HCT116 (cell line): Measurements from ENCODE around the gene RBM23. TPM values are rescaled to one million over a fixed set of nuclear protein-coding genes. Genes with fewer than 3 reads are reported as not detected.

Experiments used
- ATAC-seq: fragments of 200-7000 bp; cut with Tn5 transposase; 2 replicates; pipeline ENCODE4 v1.9.1; 2020; ENCODE audit warnings: mild to moderate bottlenecking, moderate library complexity
- BruUV-seq: library from RNA; stranded (reverse); fragments of 400-500 nt; replicated peaks from 2 replicates; lab custom pipeline; 2021; lab: Mats Ljungman, UMichigan
- CTCF ChIA-PET: fragments of 300-600 bp; sonication (Branson Sonifier 250); formaldehyde crosslinking; loops from one replicate; lab custom pipeline; 2021; ENCODE audit warnings: antibody characterized with exemption; lab: Charles Lee
- POLR2A ChIA-PET: fragments of 300-600, 350-600 bp; sonication (Branson Sonifier 250); formaldehyde crosslinking; loops from one replicate; lab custom pipeline; 2021; ENCODE audit warnings: antibody characterized with exemption; lab: Charles Lee
- RAD21 ChIA-PET, 2 experiments: fragments of 300-600 bp; sonication (Branson Sonifier 250); formaldehyde crosslinking; loops; one replicate each; lab custom pipeline; 2023; ENCODE audit warnings: low total read pairs in 2 of 2; ENCODE audit not compliant: uncharacterized antibody in 2 of 2, unreplicated experiment in 2 of 2, low non-redundant PET in 1 of 2; lab: Charles Lee
- DNase-seq: peaks from one replicate; pipeline ENCODE4 v3.0.0-alpha.2; 2010; ENCODE audit warnings: low read depth, low spot score
- H2AFZ ChIP-seq: fragments of 200-600 bp; shearing (Covaris generic), sonication (generic); 2 replicates; pipeline ENCODE4 v1.6.1; 2017; ENCODE audit warnings: low read depth, mixed run types, mixed read lengths, antibody characterized with exemption, low read length; ENCODE audit not compliant: poor library complexity, severe bottlenecking
- H3K27ac ChIP-seq: 2 replicates; pipeline ENCODE4 v1.5.1; 2012; ENCODE audit warnings: low read depth, low read length
- H3K27me3 ChIP-seq: fragments of 200-600 bp; sonication (generic); 2 replicates; pipeline ENCODE4 v1.6.1; 2016; ENCODE audit warnings: mixed run types, low read length, mixed read lengths; ENCODE audit not compliant: insufficient read depth
- H3K36me3 ChIP-seq, 2 experiments: fragments of 200-500 bp in 1 of 2; fragments of 200-600 bp in 1 of 2; sonication (Bioruptor generic) in 1 of 2; sonication (generic) in 1 of 2; 2 replicates each; pipeline versions ENCODE4 v1.5.1 to v1.6.1; 2014 to 2016; ENCODE audit warnings: low read length in 2 of 2, inconsistent platforms in 1 of 2, mixed read lengths in 1 of 2, mixed run types in 1 of 2; ENCODE audit not compliant: insufficient read depth in 2 of 2, control insufficient read depth in 1 of 2
- H3K4me1 ChIP-seq, 2 experiments: fragments of 200-600 bp in 1 of 2; sonication (generic) in 1 of 2; 2 replicates each; pipeline versions ENCODE4 v1.5.1 to v1.6.1; 2012 to 2017; ENCODE audit warnings: low read length in 2 of 2, inconsistent platforms in 1 of 2, mild to moderate bottlenecking in 1 of 2, mixed read lengths in 1 of 2, mixed run types in 1 of 2, moderate library complexity in 1 of 2; ENCODE audit not compliant: insufficient read depth in 2 of 2, control insufficient read depth in 1 of 2
- H3K4me2 ChIP-seq: fragments of 200-600 bp; sonication (generic); 2 replicates; pipeline ENCODE4 v1.6.1; 2017; ENCODE audit warnings: mixed run types, low read length, mixed read lengths
- H3K4me3 ChIP-seq, 2 experiments: fragments of 200-600 bp in 1 of 2; sonication (generic) in 1 of 2; replicated peaks in 1 of 2; 2 replicates each; pipeline ENCODE4 v1.5.1; 2011 to 2016; ENCODE audit warnings: low read length in 2 of 2, control low read depth in 1 of 2, low read depth in 1 of 2, mild to moderate bottlenecking in 1 of 2, mixed read lengths in 1 of 2, mixed run types in 1 of 2
- H3K79me2 ChIP-seq: fragments of 200-600 bp; sonication (generic); 2 replicates; pipeline ENCODE4 v1.6.1; 2017; ENCODE audit warnings: mild to moderate bottlenecking, mixed run types, low read length, moderate library complexity, mixed read lengths; ENCODE audit not compliant: insufficient read depth
- H3K9ac ChIP-seq: fragments of 200-600 bp; sonication (generic); 2 replicates; pipeline ENCODE4 v1.6.1; 2016; ENCODE audit warnings: low read length, mixed read lengths
- H3K9me2 ChIP-seq: fragments of 200-600 bp; sonication (generic), shearing (Covaris generic); 2 replicates; pipeline ENCODE4 v1.6.1; 2017; ENCODE audit warnings: mixed run types, mild to moderate bottlenecking, moderate library complexity; ENCODE audit not compliant: insufficient read depth
- H3K9me3 ChIP-seq, 2 experiments: fragments of 200-500 bp in 1 of 2; fragments of 200-600 bp in 1 of 2; sonication (Bioruptor generic) in 1 of 2; sonication (generic) in 1 of 2; 2 replicates each; pipeline ENCODE4 v1.6.1; 2014 to 2017; ENCODE audit warnings: low read length in 2 of 2, mixed read lengths in 2 of 2, inconsistent platforms in 1 of 2, low read depth in 1 of 2, mild to moderate bottlenecking in 1 of 2, mixed run types in 1 of 2, moderate library complexity in 1 of 2; ENCODE audit not compliant: control insufficient read depth in 1 of 2, insufficient read depth in 1 of 2
- H4K20me1 ChIP-seq: fragments of 200-600 bp; sonication (generic), shearing (Covaris generic); 2 replicates; pipeline ENCODE4 v1.6.1; 2017; ENCODE audit warnings: mixed run types, mild to moderate bottlenecking, moderate library complexity; ENCODE audit not compliant: insufficient read depth
- EZH2phosphoT487 ChIP-seq: fragments of 200-600 bp; IDR thresholded peaks from 2 replicates; pipeline ENCODE4 v1.6.1; 2018; ENCODE audit warnings: antibody characterized with exemption, borderline replicate concordance
- FOSL1 ChIP-seq: IDR thresholded peaks from 2 replicates; pipeline ENCODE4 v1.6.1; 2012; ENCODE audit warnings: low read depth
- TCF7L2 ChIP-seq: IDR thresholded peaks from 2 replicates; pipeline ENCODE4 v1.7.0; 2011; ENCODE audit warnings: borderline replicate concordance, inconsistent platforms; ENCODE audit not compliant: insufficient read depth, insufficient read length; ENCODE audit errors: extremely low read depth
- ZNF274 ChIP-seq: fragments of 200-500 bp; sonication (Bioruptor generic); IDR thresholded peaks from 2 replicates; pipeline ENCODE4 v1.6.1; 2014; ENCODE audit warnings: mild to moderate bottlenecking, low read depth, low read length, inconsistent platforms
- intact Hi-C: fragments of 100-400 bp; cut with micrococcal nuclease; formaldehyde crosslinking; loops from 2 replicates; pipeline ENCODE4 v1.10.0; 2022
- total RNA-seq: library from RNA; stranded (reverse); gene quantifications from one replicate; pipeline ENCODE4 v1.2.1, GENCODE V29; 2021; ENCODE audit not compliant: unreplicated experiment
- TF ChIP-seq, protein P1 (sequence below): IDR thresholded peaks from 2 replicates; pipeline ENCODE4 v1.6.1; 2012
- TF ChIP-seq, protein P2 (sequence below): IDR thresholded peaks from 2 replicates; pipeline ENCODE4 v1.6.1; 2012; ENCODE audit warnings: low read depth

RBM23 gene
- total RNA-seq, 1 experiment from 2014 or later = 67.2 TPM

DNA sequence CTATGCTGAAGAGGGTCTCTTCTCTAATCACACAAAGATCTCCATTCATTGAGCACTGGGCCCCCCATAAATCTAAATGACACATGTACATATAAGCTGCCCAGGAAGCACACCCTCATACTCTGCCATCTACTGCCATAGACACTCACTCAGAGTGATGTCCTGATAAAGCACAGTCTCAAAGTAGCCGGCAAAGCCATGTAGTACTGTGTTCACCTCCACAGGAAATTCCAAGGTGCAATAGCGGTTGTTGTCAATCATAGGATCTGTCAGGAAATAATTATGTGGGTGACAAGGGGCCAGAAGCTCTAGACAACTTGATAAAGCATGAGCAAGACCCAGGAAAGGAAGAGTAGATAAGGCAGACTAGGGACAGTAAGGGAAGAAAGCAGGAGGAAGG lies 3.3 kb upstream of the RBM23 start:
- no peaks in the 10 kb centered on the region for H3K9me2 ChIP-seq
- ATAC-seq = no peak
- H3K27me3 ChIP-seq = no peaks in the 10 kb centered on the region
- ChIA-PET RAD21 (no interaction called here), POLR2A (interaction anchor here (1.0 kb wide), 1 partner anchor 33 kb away, joined by 3 read pairs; no protein-coding TSS in a partner anchor)
- TF ChIP-seq, protein P1, sequence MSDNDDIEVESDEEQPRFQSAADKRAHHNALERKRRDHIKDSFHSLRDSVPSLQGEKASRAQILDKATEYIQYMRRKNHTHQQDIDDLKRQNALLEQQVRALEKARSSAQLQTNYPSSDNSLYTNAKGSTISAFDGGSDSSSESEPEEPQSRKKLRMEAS = no peak
- TF ChIP-seq TCF7L2 (no peak), ZNF274 (no peak), EZH2phosphoT487 (no peak), FOSL1 (no peak)
- TF ChIP-seq, protein P2, sequence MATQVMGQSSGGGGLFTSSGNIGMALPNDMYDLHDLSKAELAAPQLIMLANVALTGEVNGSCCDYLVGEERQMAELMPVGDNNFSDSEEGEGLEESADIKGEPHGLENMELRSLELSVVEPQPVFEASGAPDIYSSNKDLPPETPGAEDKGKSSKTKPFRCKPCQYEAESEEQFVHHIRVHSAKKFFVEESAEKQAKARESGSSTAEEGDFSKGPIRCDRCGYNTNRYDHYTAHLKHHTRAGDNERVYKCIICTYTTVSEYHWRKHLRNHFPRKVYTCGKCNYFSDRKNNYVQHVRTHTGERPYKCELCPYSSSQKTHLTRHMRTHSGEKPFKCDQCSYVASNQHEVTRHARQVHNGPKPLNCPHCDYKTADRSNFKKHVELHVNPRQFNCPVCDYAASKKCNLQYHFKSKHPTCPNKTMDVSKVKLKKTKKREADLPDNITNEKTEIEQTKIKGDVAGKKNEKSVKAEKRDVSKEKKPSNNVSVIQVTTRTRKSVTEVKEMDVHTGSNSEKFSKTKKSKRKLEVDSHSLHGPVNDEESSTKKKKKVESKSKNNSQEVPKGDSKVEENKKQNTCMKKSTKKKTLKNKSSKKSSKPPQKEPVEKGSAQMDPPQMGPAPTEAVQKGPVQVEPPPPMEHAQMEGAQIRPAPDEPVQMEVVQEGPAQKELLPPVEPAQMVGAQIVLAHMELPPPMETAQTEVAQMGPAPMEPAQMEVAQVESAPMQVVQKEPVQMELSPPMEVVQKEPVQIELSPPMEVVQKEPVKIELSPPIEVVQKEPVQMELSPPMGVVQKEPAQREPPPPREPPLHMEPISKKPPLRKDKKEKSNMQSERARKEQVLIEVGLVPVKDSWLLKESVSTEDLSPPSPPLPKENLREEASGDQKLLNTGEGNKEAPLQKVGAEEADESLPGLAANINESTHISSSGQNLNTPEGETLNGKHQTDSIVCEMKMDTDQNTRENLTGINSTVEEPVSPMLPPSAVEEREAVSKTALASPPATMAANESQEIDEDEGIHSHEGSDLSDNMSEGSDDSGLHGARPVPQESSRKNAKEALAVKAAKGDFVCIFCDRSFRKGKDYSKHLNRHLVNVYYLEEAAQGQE = no peak
- TF ChIP-seq, all 23 proteins: peak for 0
- Histone ChIP-seq H4K20me1 (no peaks in the 10 kb centered on the region), H3K36me3 (peaks cover 44 to 55% of the 10 kb centered on the region in 2 experiments), H3K9ac (no peak overlapping the region), H3K4me1 (peaks cover 9 to 41% of the 10 kb centered on the region in 2 experiments), H3K27ac (peak overlapping the region; percentile 0; the same call in 1 of the 2 replicates), H2AFZ (no peak overlapping the region), H3K9me3 (no peaks in the 10 kb centered on the region), H3K79me2 (peaks cover 38% of the 10 kb centered on the region), H3K4me2 (no peak overlapping the region), H3K4me3 (no peak overlapping the region)
- CTCF ChIA-PET = no interaction called here
- intact Hi-C loops = no loop called here
- DNase-seq = no peak
- BruUV-seq = no TSS peak
